IMR-90 (cell line): ENCODE measurements around the gene EHHADH. TPM values are rescaled to one million over a fixed set of nuclear protein-coding genes. Genes with fewer than 3 reads are reported as not detected.

ENCODE experiments used
- ATAC-seq: fragments of 200-7000 bp; cut with Tn5 transposase; 2 replicates; pipeline ENCODE4 v1.9.1; 2020; ENCODE audit warnings: low read depth, mild to moderate bottlenecking, moderate library complexity
- BruUV-seq: library from RNA; stranded (reverse); fragments of 400-500 nt; replicated peaks from 2 replicates; lab custom pipeline; 2021; lab: Mats Ljungman, UMichigan
- CTCF ChIA-PET: fragments of 300-600 bp; formaldehyde crosslinking; extraction: SDS; loops from one replicate; lab custom pipeline; 2021; ENCODE audit warnings: antibody characterized with exemption; lab: Yijun Ruan, JAX
- POLR2A ChIA-PET: fragments of 300-600 bp; sonication (Branson Sonifier 250); formaldehyde crosslinking; loops from one replicate; lab custom pipeline; 2022; ENCODE audit warnings: antibody characterized with exemption; ENCODE audit not compliant: unreplicated experiment; lab: Charles Lee
- DNase-seq: peaks from one replicate; pipeline ENCODE4 v3.0.0; 2013
- H2AFZ ChIP-seq: replicated peaks from 2 replicates; pipeline ENCODE3; 2013; ENCODE audit warnings: low read length, mild to moderate bottlenecking; ENCODE audit not compliant: poor library complexity
- H2AK5ac ChIP-seq: 2 replicates; pipeline ENCODE4 v1.6.1; 2013; ENCODE audit warnings: low read depth, low read length, inconsistent platforms
- H2AK9ac ChIP-seq: replicated peaks from 2 replicates; pipeline ENCODE3; 2013; ENCODE audit warnings: mild to moderate bottlenecking, low read depth, low read length, moderate library complexity; ENCODE audit not compliant: poor library complexity
- H2BK120ac ChIP-seq: 2 replicates; pipeline ENCODE4 v1.6.1; 2013; ENCODE audit warnings: low read depth, low read length, inconsistent platforms
- H2BK15ac ChIP-seq: 3 replicates; pipeline ENCODE4 v1.6.1; 2013; ENCODE audit warnings: low read depth, low read length, inconsistent platforms
- H2BK20ac ChIP-seq: 2 replicates; pipeline ENCODE4 v1.6.1; 2013; ENCODE audit warnings: low read depth, mild to moderate bottlenecking, inconsistent platforms, low read length, moderate library complexity
- H2BK5ac ChIP-seq: 2 replicates; pipeline ENCODE4 v1.6.1; 2013; ENCODE audit warnings: mild to moderate bottlenecking, low read depth, low read length, inconsistent platforms; ENCODE audit not compliant: poor library complexity, severe bottlenecking
- H3K14ac ChIP-seq: replicated peaks from 2 replicates; pipeline ENCODE4 v1.6.1; 2013; ENCODE audit warnings: low read depth, low read length, inconsistent platforms
- H3K18ac ChIP-seq: 2 replicates; pipeline ENCODE4 v1.6.1; 2013; ENCODE audit warnings: low read depth, low read length, control low read depth
- H3K23ac ChIP-seq: 2 replicates; pipeline ENCODE4 v1.6.1; 2013; ENCODE audit warnings: low read depth, low read length, inconsistent platforms
- H3K27ac ChIP-seq: 2 replicates; pipeline ENCODE4 v1.5.1; 2013; ENCODE audit warnings: mild to moderate bottlenecking, control low read depth, low read length; ENCODE audit not compliant: insufficient read depth
- H3K27me3 ChIP-seq: 2 replicates; pipeline ENCODE4 v1.6.1; 2013; ENCODE audit warnings: low read length; ENCODE audit not compliant: control insufficient read depth, insufficient read depth
- H3K36me3 ChIP-seq: 2 replicates; pipeline ENCODE4 v1.6.1; 2013; ENCODE audit warnings: low read length, mixed read lengths; ENCODE audit not compliant: control insufficient read depth, insufficient read depth
- H3K4ac ChIP-seq: 2 replicates; pipeline ENCODE4 v1.6.1; 2013; ENCODE audit warnings: low read depth, low read length, inconsistent platforms
- H3K4me1 ChIP-seq: 2 replicates; pipeline ENCODE4 v1.6.1; 2013; ENCODE audit warnings: low read length, mixed read lengths; ENCODE audit not compliant: control insufficient read depth, insufficient read depth
- H3K4me2 ChIP-seq: 2 replicates; pipeline ENCODE4 v1.6.1; 2013; ENCODE audit warnings: low read depth, mild to moderate bottlenecking, control low read depth, low read length, moderate library complexity
- H3K4me3 ChIP-seq: 2 replicates; pipeline ENCODE4 v1.5.1; 2013; ENCODE audit warnings: low read depth, mild to moderate bottlenecking, control low read depth, low read length, moderate library complexity; ENCODE audit not compliant: insufficient read depth
- H3K56ac ChIP-seq: 2 replicates; pipeline ENCODE4 v1.6.1; 2013; ENCODE audit warnings: low read length, inconsistent platforms; ENCODE audit not compliant: insufficient read depth; ENCODE audit errors: extremely low read depth
- H3K79me1 ChIP-seq, 2 experiments: 2 replicates each; pipeline ENCODE4 v1.6.1; 2013; ENCODE audit warnings: low read length in 2 of 2, inconsistent platforms in 1 of 2, low read depth in 1 of 2
- H3K9ac ChIP-seq: 2 replicates; pipeline ENCODE4 v1.6.1; 2013; ENCODE audit warnings: low read depth, low read length, control low read depth
- H3K9me1 ChIP-seq: 2 replicates; pipeline ENCODE4 v1.6.1; 2013; ENCODE audit warnings: low read length, inconsistent platforms; ENCODE audit not compliant: insufficient read depth
- H3K9me3 ChIP-seq: 2 replicates; pipeline ENCODE4 v1.6.1; 2013; ENCODE audit warnings: low read length; ENCODE audit not compliant: control insufficient read depth, insufficient read depth
- H4K20me1 ChIP-seq: 2 replicates; pipeline ENCODE4 v1.6.1; 2013; ENCODE audit warnings: low read length, inconsistent platforms; ENCODE audit not compliant: insufficient read depth
- H4K5ac ChIP-seq: 2 replicates; pipeline ENCODE4 v1.6.1; 2013; ENCODE audit warnings: mild to moderate bottlenecking, low read depth, low read length, control low read depth
- H4K8ac ChIP-seq, 2 experiments: 2 replicates each; pipeline ENCODE4 v1.6.1; 2013; ENCODE audit warnings: low read depth in 2 of 2, low read length in 2 of 2, control low read depth in 1 of 2, inconsistent platforms in 1 of 2
- H4K91ac ChIP-seq: 2 replicates; pipeline ENCODE4 v1.6.1; 2013; ENCODE audit warnings: low read depth, low read length, inconsistent platforms; ENCODE audit not compliant: insufficient read depth
- BHLHE40 ChIP-seq: fragments of 150-350 bp; IDR thresholded peaks from 2 replicates; pipeline ENCODE4 v1.6.1; 2016; ENCODE audit warnings: mild to moderate bottlenecking, low read depth, low read length
- CEBPB ChIP-seq: IDR thresholded peaks from 2 replicates; pipeline ENCODE4 v1.6.1; 2012; ENCODE audit warnings: low read depth, low read length, improper control_type of control experiment
- CHD1 ChIP-seq: IDR thresholded peaks from 2 replicates; pipeline ENCODE4 v1.6.1; 2012; ENCODE audit warnings: low read depth, low read length, improper control_type of control experiment
- CTCF ChIP-seq: conservative IDR thresholded peaks from 2 replicates; pipeline ENCODE4 v1.5.1; 2012; ENCODE audit warnings: mild to moderate bottlenecking, low read depth, low read length, improper control_type of control experiment
- ELK1 ChIP-seq: fragments of 150-350 bp; IDR thresholded peaks from 2 replicates; pipeline ENCODE4 v1.6.1; 2016; ENCODE audit warnings: low read depth, mild to moderate bottlenecking, low read length, moderate library complexity, borderline replicate concordance
- FOS ChIP-seq: fragments of 150-350 bp; IDR thresholded peaks from 2 replicates; pipeline ENCODE4 v1.6.1; 2016; ENCODE audit warnings: low read depth, low read length
- MAFK ChIP-seq: IDR thresholded peaks from 2 replicates; pipeline ENCODE4 v1.6.1; 2012; ENCODE audit warnings: low read depth, low read length, improper control_type of control experiment
- MXI1 ChIP-seq: IDR thresholded peaks from 2 replicates; pipeline ENCODE4 v1.6.1; 2012; ENCODE audit warnings: low read depth, mild to moderate bottlenecking, low read length, moderate library complexity, borderline replicate concordance
- POLR2A ChIP-seq: IDR thresholded peaks from 2 replicates; pipeline ENCODE4 v1.6.1; 2012; ENCODE audit warnings: mild to moderate bottlenecking, low read depth, low read length
- RAD21 ChIP-seq: IDR thresholded peaks from 2 replicates; pipeline ENCODE4 v1.6.1; 2012; ENCODE audit warnings: low read length, improper control_type of control experiment
- RCOR1 ChIP-seq: IDR thresholded peaks from 2 replicates; pipeline ENCODE4 v1.6.1; 2012; ENCODE audit warnings: mild to moderate bottlenecking, low read length, improper control_type of control experiment; ENCODE audit not compliant: insufficient replicate concordance
- RFX5 ChIP-seq: IDR thresholded peaks from 2 replicates; pipeline ENCODE4 v1.8.0; 2012; ENCODE audit warnings: low read depth, mild to moderate bottlenecking, low read length, moderate library complexity
- SMC3 ChIP-seq: fragments of 150-350 bp; IDR thresholded peaks from 2 replicates; pipeline ENCODE4 v1.6.1; 2016; ENCODE audit warnings: low read depth, mild to moderate bottlenecking, antibody characterized with exemption, low read length, moderate library complexity
- WGBS, 2 experiments: methylation state at CpG; one replicate each; pipeline versions ENCODE4 v1.1.5 to v1.1.7; 2013; ENCODE audit warnings: missing lambda C conversion rate in 2 of 2; ENCODE audit not compliant: insufficient read length in 1 of 2; ENCODE audit errors: extremely low coverage in 2 of 2; 5-methylcytosine and 5-hydroxymethylcytosine counted together
- dilution Hi-C: fragments of 300-500 bp; cut with HindIII; formaldehyde crosslinking; loops from one replicate; pipeline ENCODE4 v1.14.3; 2018; ENCODE audit warnings: low sequenced_read_pairs; ENCODE audit not compliant: unreplicated experiment
- in situ Hi-C: fragments of 300-500 bp; cut with MboI; formaldehyde crosslinking; loops from 3 replicates; pipeline ENCODE4 v1.14.3; 2019; ENCODE audit warnings: low sequenced_read_pairs, inconsistent platforms, mixed read lengths
- intact Hi-C: fragments of 100-400 bp; cut with micrococcal nuclease; formaldehyde crosslinking; loops from 2 replicates; pipeline ENCODE4 v1.10.0; 2022
- polyA plus RNA-seq, 3 experiments: library from polyadenylated mRNA; depleted of rRNA; stranded (reverse); fragments of >200 nt; gene quantifications; 2 replicates each; pipeline ENCODE4 v1.2.3, GENCODE V29; 2012; ENCODE audit warnings: low replicate concordance in 1 of 3
- total RNA-seq: library from RNA; depleted of rRNA; stranded (reverse); fragments of >200 nt; gene quantifications from 2 replicates; pipeline ENCODE4 v1.2.3, GENCODE V29; 2012

Gene EHHADH
- total and polyA plus RNA-seq, 2 of the 4 experiments (the other 2 are of a cell fraction) = 2.0 to 4.7 TPM

- Histone ChIP-seq H4K91ac (no peak overlapping the region), H3K9ac (no peak overlapping the region), H4K8ac (no peak overlapping the region), H4K5ac (no peak overlapping the region), H3K9me3 (peaks cover 2% of the 10 kb centered on the region), H3K18ac (no peak overlapping the region), H3K27me3 (no peaks in the 10 kb centered on the region), H3K36me3 (no peaks in the 10 kb centered on the region), H4K20me1 (no peaks in the 10 kb centered on the region), H3K27ac (no peak overlapping the region), H3K4ac (no peak overlapping the region), H3K79me1 (no peaks in the 10 kb centered on the region), H2AK5ac (no peak overlapping the region), H2BK5ac (no peak overlapping the region), H2AFZ (no peak overlapping the region), H3K56ac (no peak overlapping the region), H3K14ac (no peak overlapping the region), H3K23ac (no peak overlapping the region), H2BK120ac (no peak overlapping the region), H3K9me1 (no peaks in the 10 kb centered on the region), H2AK9ac (no peak overlapping the region), H3K4me3 (no peak overlapping the region), H3K4me2 (no peak overlapping the region), H2BK15ac (no peak overlapping the region), H2BK20ac (no peak overlapping the region), H3K4me1 (no peaks in the 10 kb centered on the region)
- no TSS peak for BruUV-seq
- dilution Hi-C loops = no loop called here
- ATAC-seq (no peak), DNase-seq (no peak)
- intact Hi-C loops = no loop called here
- no peak for TF ChIP-seq CEBPB
- no peak for TF ChIP-seq MAFK
- TF ChIP-seq ELK1 = no peak
- TF ChIP-seq CHD1 = no peak
- TF ChIP-seq BHLHE40 = no peak
- no peak for TF ChIP-seq POLR2A
- no peak for TF ChIP-seq RFX5
- TF ChIP-seq RCOR1 = no peak
- TF ChIP-seq CTCF = no peak
- TF ChIP-seq FOS = no peak
- no peak for TF ChIP-seq RAD21
- TF ChIP-seq MXI1 = no peak
- TF ChIP-seq SMC3 = no peak
- WGBS, 2 experiments = 50% methylated on average over 2 of the region's 3 CpGs; no CpG with 5 or more reads in 1 of the 2 experiments
- CTCF ChIA-PET = no interaction called here
- POLR2A ChIA-PET = no interaction called here
- in situ Hi-C loops = no loop called here
Observed at GRCh38 chr3:185242642-185243041, 11.2 kb downstream of the EHHADH start.
